Gastrocnemius medialis (tissue), 4 donors: ENCODE data around the gene KCNQ5.

ENCODE experiments used
- POLR2A ChIP-seq, 2 donors: fragments of 450-650 bp; IDR thresholded peaks; one replicate each; pipeline ENCODE4 v1.6.1; 2017; ENCODE audit warnings: antibody characterized with exemption in 2 of 2, mild to moderate bottlenecking in 2 of 2, moderate library complexity in 2 of 2
- TF ChIP-seq, protein P1 (sequence below), 5 experiments: fragments of 450-650 bp in 3 of 5; fragments of 200-600 bp in 2 of 5; sonication (generic) in 2 of 5; IDR thresholded peaks in 4 of 5; conservative IDR thresholded peaks in 1 of 5; 1 replicate in 4 of 5; 2 replicates in 1 of 5; pipeline ENCODE4 v1.5.1; 2016 to 2019; ENCODE audit warnings: antibody characterized with exemption in 5 of 5, mild to moderate bottlenecking in 3 of 5, moderate library complexity in 3 of 5

DNA sequence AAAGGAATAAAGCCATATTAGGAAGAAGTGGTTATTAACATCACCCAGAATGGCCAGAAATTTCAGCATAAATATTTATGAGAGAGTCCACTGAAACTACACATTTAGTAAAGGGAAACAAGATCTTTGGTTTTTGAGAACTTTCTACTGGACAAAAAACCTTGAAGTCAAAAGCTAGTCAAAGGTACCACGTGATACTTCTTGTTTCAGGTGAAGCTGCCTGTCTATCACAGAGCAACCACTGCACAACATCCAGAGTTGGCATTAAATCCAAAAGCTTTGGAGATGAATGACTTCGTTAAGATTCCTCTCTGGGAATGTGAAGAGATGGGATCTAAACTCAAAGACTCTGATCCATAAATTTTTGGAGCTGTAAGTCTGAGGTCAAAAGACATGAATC lies 137.0 kb downstream of the KCNQ5 start:
- TF ChIP-seq, protein P1, sequence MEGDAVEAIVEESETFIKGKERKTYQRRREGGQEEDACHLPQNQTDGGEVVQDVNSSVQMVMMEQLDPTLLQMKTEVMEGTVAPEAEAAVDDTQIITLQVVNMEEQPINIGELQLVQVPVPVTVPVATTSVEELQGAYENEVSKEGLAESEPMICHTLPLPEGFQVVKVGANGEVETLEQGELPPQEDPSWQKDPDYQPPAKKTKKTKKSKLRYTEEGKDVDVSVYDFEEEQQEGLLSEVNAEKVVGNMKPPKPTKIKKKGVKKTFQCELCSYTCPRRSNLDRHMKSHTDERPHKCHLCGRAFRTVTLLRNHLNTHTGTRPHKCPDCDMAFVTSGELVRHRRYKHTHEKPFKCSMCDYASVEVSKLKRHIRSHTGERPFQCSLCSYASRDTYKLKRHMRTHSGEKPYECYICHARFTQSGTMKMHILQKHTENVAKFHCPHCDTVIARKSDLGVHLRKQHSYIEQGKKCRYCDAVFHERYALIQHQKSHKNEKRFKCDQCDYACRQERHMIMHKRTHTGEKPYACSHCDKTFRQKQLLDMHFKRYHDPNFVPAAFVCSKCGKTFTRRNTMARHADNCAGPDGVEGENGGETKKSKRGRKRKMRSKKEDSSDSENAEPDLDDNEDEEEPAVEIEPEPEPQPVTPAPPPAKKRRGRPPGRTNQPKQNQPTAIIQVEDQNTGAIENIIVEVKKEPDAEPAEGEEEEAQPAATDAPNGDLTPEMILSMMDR (IDR thresholded peaks at IDR 0.05 in 4 of 5, conservative IDR thresholded peaks at IDR 0.05 in 1 of 5), result no peak
- no peak for TF ChIP-seq POLR2A (IDR thresholded peaks at IDR 0.05)
